Left colon (tissue), 2 donors: ENCODE data around the gene ALG3. TPM values are rescaled to one million over a fixed set of nuclear protein-coding genes. Genes with fewer than 3 reads are reported as not detected.
A peak's percentile ranks its signal among the peaks of the same experiment; 100 is the strongest.

Source experiments
- ATAC-seq: fragments of 200-7000 bp; cut with Tn5 transposase; one replicate; pipeline ENCODE4 v1.9.1; 2020; ENCODE audit warnings: mild to moderate bottlenecking, moderate library complexity
- DNase-seq, 2 donors: peaks; one replicate each; pipeline ENCODE4 v3.0.0-alpha.2; 2020
- intact Hi-C, 2 donors: fragments of 100-400 bp; cut with DNase I in 1 of 2; cut with micrococcal nuclease in 1 of 2; formaldehyde crosslinking; loops; one replicate each; pipeline versions ENCODE4 v1.11.2 to v1.14.0; 2022; cut with DNase I, micrococcal nuclease
- microRNA-seq, 2 donors: library from miRNA; unstranded; fragments of <30 nt; microRNA quantifications; one replicate each; pipeline versions ENCODE4 v1.1.0 to v1.2.0, GENCODE V29; 2020
- total RNA-seq, 2 donors: library from RNA; stranded (reverse); fragmentation: NEBNext Ultra II Directional; extraction: Animal tissue kit (Norgen Biotek cat#: 25700); gene quantifications; one replicate each; pipeline ENCODE4 v1.2.1, GENCODE V29; 2021
- donor health status: DM: no; HTN: no; CAD: no.
- donor health status: DM: yes; HTN: yes; CAD: no.

ALG3 gene
- total RNA-seq, 2 donors from 2014 or later, result 25.0 to 40.3 TPM

DNA sequence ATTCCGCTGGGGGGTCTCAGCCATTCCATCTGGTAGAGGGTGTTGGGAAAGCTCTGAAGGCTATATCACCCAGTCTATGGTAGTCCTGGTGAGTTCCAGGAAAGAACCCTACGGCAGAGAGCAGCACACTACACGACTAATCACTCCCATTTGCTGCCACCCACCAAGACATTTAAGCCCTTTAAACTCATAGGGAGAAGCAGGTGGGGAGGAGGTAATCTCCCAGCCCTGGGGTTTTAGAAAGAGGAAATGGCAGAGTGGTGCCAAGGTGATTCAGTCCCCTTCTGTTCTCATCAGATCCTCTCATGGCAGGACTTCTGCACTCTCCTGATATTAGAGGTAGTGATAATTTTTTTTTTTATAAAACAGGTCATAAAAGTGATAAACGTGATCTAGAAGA, 29.9 kb downstream of the ALG3 start:
- no peak for DNase-seq
- ATAC-seq, result no peak
- intact Hi-C loops, result no loop called here

DNA sequence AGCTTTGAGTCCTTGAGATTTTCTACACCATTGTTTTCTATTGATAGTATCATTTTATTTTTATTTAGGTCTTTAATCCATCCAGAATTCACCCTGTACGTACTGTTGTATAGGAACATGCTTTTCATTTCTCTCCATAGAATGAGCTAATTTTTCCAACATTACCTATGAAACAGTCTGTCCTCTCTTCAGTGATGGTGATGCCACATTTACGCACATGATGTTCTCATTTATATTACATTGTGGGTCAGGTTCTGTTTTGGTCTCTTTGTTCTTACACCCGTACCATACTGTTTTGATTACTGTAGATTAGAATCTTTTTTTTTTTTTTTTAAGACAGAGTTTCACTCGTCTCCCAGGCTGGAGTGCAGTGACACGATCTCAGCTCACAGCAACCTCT, 37.0 kb downstream of the ALG3 start:
- ATAC-seq (no peak), DNase-seq (no peak)
- intact Hi-C loops, result no loop called here

DNA sequence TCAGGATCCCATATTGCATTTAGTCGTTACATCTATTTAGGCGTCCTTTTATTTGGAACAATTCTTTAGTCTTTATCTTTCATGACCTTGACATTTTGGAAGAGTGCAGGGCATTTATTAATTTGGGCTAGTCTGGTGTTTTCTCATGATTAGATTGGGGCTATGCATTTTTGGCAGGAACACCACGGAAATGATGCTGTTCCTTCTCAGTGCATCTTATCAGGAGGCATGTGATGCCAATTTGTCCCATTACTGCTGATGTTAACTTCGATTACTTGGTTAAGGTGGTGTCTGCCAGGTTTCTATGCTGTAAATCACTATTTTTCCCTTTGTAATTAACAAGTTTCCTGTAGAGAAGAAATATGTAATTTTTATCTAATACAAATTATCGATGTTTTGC, 37.5 kb downstream of the ALG3 start:
- intact Hi-C loops, result no loop called here
- ATAC-seq, result no peak
- DNase-seq, result no peak

DNA sequence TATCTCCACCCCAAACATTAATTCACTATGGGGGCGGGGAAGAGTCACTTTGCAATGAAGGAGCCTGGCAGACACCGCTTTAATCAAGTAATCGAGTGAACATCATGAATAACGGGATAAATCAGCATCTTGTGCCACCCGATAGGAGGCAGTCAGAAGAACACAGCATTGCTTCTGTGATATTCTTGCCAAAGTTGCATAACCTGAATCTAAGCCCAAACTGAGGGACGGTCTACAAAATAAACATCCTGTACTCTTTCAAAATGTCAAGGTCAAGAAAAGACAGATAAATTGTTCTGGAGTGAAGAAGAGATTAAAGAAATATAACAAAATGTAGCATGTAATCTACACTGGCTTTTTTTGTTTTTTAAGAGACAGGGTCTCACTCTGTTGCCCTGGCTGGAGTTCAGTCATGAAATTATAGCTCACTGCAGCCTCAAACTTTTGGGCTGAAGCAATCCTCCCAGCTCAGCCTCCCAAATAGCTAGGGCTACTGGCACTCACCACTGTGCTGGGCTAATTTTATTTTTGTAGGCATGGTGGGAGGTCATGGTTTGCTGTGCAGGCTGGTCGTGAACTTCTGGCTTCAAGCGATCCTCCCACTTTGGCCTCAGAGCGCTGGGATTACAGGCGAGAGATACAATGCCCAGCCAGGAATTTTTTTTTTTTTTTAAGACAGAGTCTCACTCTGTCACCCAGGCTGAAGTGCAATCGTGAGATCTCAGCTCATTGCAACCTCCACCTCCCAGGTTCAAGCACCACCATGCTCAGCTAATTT, 39.4 kb downstream of the ALG3 start:
- no peak for DNase-seq
- no peak for ATAC-seq
- intact Hi-C loops, result no loop called here

DNA sequence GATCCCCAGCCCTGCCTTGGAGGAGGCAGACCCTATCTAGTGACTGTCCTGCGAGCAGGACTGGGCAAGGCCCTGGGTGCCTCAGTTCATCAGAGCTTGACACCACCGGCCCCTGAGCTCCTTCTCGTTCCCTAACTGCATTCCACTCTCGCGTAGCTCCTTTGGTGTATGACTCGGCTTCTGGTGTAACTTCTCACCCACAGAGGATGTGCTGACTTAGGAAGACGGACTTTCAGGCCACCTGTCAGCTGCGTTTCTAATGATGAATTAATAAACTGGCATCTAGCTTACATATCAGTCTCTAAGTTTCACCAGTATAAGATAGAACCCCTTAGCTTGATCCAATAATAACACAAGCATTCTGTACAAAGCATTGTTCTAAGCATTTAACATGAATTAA, 45.2 kb downstream of the ALG3 start:
- intact Hi-C loops, result no loop called here
- no peak for DNase-seq
- no peak for ATAC-seq

DNA sequence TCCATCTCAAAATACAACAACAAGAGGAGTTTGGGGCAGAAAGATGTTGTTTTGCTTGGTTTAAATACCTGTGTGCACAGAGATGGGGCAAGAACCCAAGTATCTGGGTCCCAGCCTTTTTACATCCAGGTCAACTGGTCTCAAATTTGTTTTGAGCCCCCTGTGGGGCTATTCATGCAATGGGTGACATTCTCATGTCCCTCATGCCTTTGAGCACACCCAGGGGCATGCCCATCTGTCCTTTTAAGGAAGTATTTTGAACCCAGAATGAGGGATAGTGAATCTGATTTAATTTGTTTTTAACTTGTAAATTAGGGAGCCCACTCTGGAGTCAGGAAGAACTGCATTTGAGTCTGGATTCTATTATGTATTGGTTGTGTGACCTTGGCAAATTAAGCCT, 47.9 kb downstream of the ALG3 start:
- DNase-seq, result no peak
- ATAC-seq, result no peak
- intact Hi-C loops, result no loop called here

DNA sequence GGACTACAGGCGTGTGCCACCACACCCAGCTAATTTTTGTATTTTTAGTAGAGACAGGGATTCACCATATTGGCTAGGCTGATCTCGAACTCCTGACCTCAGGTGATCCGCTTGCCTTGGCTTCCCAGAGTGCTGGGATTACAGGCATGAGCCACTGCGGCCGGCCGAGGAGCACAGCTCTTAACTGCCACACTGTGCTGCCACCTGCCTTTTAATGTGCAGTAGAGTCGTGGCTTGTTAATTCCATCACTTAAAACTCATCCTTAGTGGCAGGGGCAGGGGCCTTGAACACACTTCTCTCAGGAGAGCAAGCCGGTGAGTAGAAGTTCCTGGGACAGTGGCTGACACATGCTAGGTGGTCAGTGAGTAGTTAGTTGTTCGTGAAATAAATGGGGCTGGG, 50.3 kb downstream of the ALG3 start:
- DNase-seq (no peak), ATAC-seq (no peak)
- intact Hi-C loops, result no loop called here

DNA sequence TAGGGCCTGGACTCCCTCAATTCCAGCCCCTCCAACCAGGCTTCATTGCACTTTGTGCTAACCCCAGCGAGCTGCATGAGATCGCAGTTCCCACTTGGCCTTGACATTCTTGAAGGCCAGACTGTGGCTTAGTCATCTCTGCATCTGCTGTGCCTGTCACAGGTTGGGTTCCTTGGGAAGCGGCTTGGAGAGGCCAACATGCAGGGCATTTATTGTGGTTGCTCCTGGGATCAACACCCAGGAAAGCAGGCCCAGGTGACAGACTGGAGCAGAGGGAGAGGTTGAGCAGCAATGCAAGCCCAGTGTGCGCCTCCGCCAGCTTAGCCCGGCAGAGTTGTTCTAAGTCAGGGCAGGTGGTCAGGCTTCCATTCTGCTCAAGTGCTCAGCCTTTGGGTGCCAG, 52.2 kb downstream of the ALG3 start:
- DNase-seq (no peak), ATAC-seq (peak; percentile 12)
- intact Hi-C loops, result no loop called here

DNA sequence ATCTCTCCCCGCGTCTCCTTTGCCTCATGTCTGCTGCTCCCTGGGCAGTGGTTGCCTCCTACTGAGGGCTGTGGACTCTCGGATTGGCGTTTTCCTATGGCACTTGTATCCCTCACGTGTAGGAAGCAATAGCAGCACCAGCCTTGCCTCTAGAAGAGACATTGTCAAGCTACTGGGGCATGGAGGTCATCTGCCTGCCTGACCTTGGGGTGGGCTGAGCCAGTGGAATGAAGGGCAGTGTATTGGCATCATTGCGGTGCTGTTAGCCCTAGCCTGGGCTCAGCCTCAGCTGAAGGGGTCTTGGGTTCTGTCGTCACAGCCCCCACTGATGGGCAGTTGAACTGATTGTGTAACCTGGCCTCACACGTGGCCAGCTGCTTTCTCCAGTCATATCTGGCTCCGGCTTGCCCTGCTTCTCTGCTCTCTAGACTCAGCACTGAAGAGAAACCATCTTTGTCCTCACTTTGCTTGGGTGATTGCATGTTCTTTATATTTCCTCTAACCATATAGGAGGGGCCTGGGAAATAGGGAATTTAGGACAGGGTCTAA, 54.7 kb downstream of the ALG3 start:
- intact Hi-C loops, result no loop called here
- DNase-seq (no peak), ATAC-seq (no peak)

DNA sequence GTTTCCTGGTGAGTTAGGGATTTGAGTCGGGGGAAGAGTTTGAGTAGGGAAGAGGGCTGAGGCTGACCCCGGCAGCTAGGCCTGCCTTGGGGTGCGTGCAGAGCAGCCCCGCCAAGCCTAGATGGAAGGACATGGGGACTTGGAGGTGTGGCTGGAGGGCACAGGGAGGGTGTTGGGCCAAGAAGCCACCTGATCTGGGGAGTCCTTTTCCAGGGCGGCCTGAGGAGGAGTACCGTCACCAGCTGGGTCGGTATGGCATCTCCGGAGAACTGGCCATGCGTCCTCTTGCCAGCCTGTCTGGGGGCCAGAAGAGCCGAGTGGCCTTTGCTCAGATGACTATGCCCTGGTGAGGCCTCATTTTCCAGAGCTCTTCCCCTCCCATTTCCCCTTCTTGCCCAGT, 55.9 kb downstream of the ALG3 start:
- intact Hi-C loops, result no loop called here
- ATAC-seq (no peak), DNase-seq (no peak)

Small RNA genes lying within 50 kb of the gene (microRNA-seq; reads per million reads assigned to microRNA genes)
- 5.4 to 8.0 reads per million in 2 donors for gene MIR1224

Other genes with a start within 250 kb of the ALG3 start
- gene ABCC5, start 231.1 kb downstream of the ALG3 start, total RNA-seq, result 10 to 100 TPM; 46.6 to 47.6 TPM
- not detected for gene HTR3D, start 217.2 kb downstream of the ALG3 start, total RNA-seq
- gene HTR3C, start 195.9 kb downstream of the ALG3 start, total RNA-seq, result not detected
- gene HTR3E, start 151.9 kb downstream of the ALG3 start, total RNA-seq, result under 1 TPM; 0.50 to 0.70 TPM
- 10 to 100 TPM; 32.6 to 40.8 TPM for gene EIF2B5, start 113.6 kb downstream of the ALG3 start, total RNA-seq
- gene DVL3, start 93.6 kb downstream of the ALG3 start, total RNA-seq, result 10 to 100 TPM; 63.2 to 66.3 TPM
- gene AP2M1, start 74.1 kb downstream of the ALG3 start, total RNA-seq, result 100 to 1,000 TPM; 211 to 219 TPM
- 10 to 100 TPM; 56.1 to 69.2 TPM for gene ABCF3, start 62.8 kb downstream of the ALG3 start, total RNA-seq
- 1 to 10 TPM; 2.2 to 3.3 TPM for gene VWA5B2, start 19.4 kb downstream of the ALG3 start, total RNA-seq
- gene EEF1AKMT4, start 710 bp upstream of the ALG3 start, total RNA-seq, result 1 to 10 TPM; 3.5 to 5.3 TPM
- under 1 TPM in 1 of 2 donors, not detected in 1; 0.39 TPM for gene CAMK2N2, start 12.6 kb upstream of the ALG3 start, total RNA-seq
- under 1 TPM; 0.20 to 0.24 TPM for gene ECE2, start 27.1 kb upstream of the ALG3 start, total RNA-seq
- gene PSMD2, start 50.3 kb upstream of the ALG3 start, total RNA-seq, result 100 to 1,000 TPM; 174 to 187 TPM
- 100 to 1,000 TPM; 245 to 322 TPM for gene EIF4G1, start 65.6 kb upstream of the ALG3 start, total RNA-seq
- 10 to 100 TPM; 16.2 to 20.9 TPM for gene FAM131A, start 88.6 kb upstream of the ALG3 start, total RNA-seq
- gene CLCN2, start 112.6 kb upstream of the ALG3 start, total RNA-seq, result 10 to 100 TPM; 73.2 to 89.9 TPM
- 10 to 100 TPM; 96.7 to 96.8 TPM for gene POLR2H, start 112.7 kb upstream of the ALG3 start, total RNA-seq
- gene THPO, start 129.2 kb upstream of the ALG3 start, total RNA-seq, result not detected
- gene CHRD, start 131.1 kb upstream of the ALG3 start, total RNA-seq, result 1 to 10 TPM; 2.1 to 2.6 TPM